HuH-7.5 (cell line): ENCODE measurements around the gene LASP1.
"Not testable (repeated sequence)": the region's sequence is repeated elsewhere in the genome, so short reads cannot be mapped to it uniquely, and the experiment has no call there.

Experiments used
- DNase-seq: peaks from one replicate; pipeline ENCODE4 v3.0.0; 2011; ENCODE audit warnings: low spot score

Gene LASP1

GRCh38 chr17:38869526-38870258 lies at the start of gene LASP1:
TSS of gene LASP1 (plus strand) at chr17:38870058. CDS start at chr17:38870190, 132 bp downstream.
- DNase-seq, result peak; percentile 82

- peak; percentile 67 for DNase-seq
These were observed 44.7 kb upstream of the LASP1 start, which contains the start of gene CWC25 for GRCh38 chr17:38824899-38825761. TSS of gene CWC25 (minus strand) at chr17:38825321. CDS start at chr17:38825183, 138 bp downstream.

- no peak for DNase-seq
These were observed 44.1 kb upstream of the LASP1 start for GRCh38 chr17:38825762-38826247.

GRCh38 chr17:38844261-38844757 lies 25.5 kb upstream of the LASP1 start:
- no peak for DNase-seq

GRCh38 chr17:38848557-38848891 lies 21.3 kb upstream of the LASP1 start:
- DNase-seq, result no peak

GRCh38 chr17:38848939-38849605 lies 20.8 kb upstream of the LASP1 start:
- DNase-seq, result no peak

- no peak for DNase-seq
These were observed 19.5 kb upstream of the LASP1 start for GRCh38 chr17:38850374-38850773.

GRCh38 chr17:38851434-38851833 lies 18.4 kb upstream of the LASP1 start:
- no peak for DNase-seq

GRCh38 chr17:38852771-38853291 lies 17.0 kb upstream of the LASP1 start:
- no peak for DNase-seq

- DNase-seq, result peak; percentile 65
These were observed 16.3 kb upstream of the LASP1 start, which contains the start of gene RPL23 for GRCh38 chr17:38853292-38854219. TSS of gene RPL23 (minus strand) at chr17:38853721. CDS start at chr17:38853710, 11 bp downstream.

GRCh38 chr17:38855101-38855714 lies 14.7 kb upstream of the LASP1 start:
- not testable (repeated sequence) for DNase-seq

GRCh38 chr17:38857271-38857670 lies 12.6 kb upstream of the LASP1 start:
- no peak for DNase-seq

- no peak for DNase-seq
These were observed 8.4 kb upstream of the LASP1 start for GRCh38 chr17:38861399-38861843.

- DNase-seq, result no peak
These were observed 5.0 kb upstream of the LASP1 start for GRCh38 chr17:38864636-38865398.

GRCh38 chr17:38867179-38867967 lies 2.5 kb upstream of the LASP1 start:
- no peak for DNase-seq

- no peak for DNase-seq
These were observed 1.7 kb upstream of the LASP1 start for GRCh38 chr17:38867968-38868816.

- peak; percentile 63 for DNase-seq
These were observed 887 bp upstream of the LASP1 start for GRCh38 chr17:38868817-38869525.
